Esophagus muscularis mucosa (tissue), 4 donors: Measurements from ENCODE around the gene MPO. TPM values are rescaled to one million over a fixed set of nuclear protein-coding genes. Genes with fewer than 3 reads are reported as not detected.

Source experiments
- DNase-seq: peaks from one replicate; pipeline ENCODE4 v3.0.0-alpha.2; 2017; ENCODE audit errors: extremely low spot score
- H3K27ac ChIP-seq, 4 donors: fragments of 200-600 bp; sonication (generic); replicated peaks in 1 of 4; 1 replicate in 3 of 4; 2 replicates in 1 of 4; pipeline ENCODE4 v1.5.1; 2016 to 2019; ENCODE audit warnings: mild to moderate bottlenecking in 1 of 4
- H3K27me3 ChIP-seq, 4 donors: fragments of 200-600 bp; sonication (generic); one replicate each; pipeline versions ENCODE4 v1.5.1 to v1.6.0; 2016 to 2019
- H3K36me3 ChIP-seq, 4 donors: fragments of 200-600 bp; sonication (generic); one replicate each; pipeline ENCODE4 v1.5.1; 2016 to 2019
- H3K4me1 ChIP-seq, 4 donors: fragments of 200-600 bp; sonication (generic); one replicate each; pipeline ENCODE4 v1.5.1; 2016 to 2019
- H3K4me3 ChIP-seq, 4 donors: fragments of 200-600 bp; sonication (generic); 1 replicate in 2 of 4; 2 replicates in 2 of 4; pipeline ENCODE4 v1.5.1; 2016 to 2019; ENCODE audit warnings: mild to moderate bottlenecking in 4 of 4, moderate library complexity in 1 of 4
- H3K9me3 ChIP-seq, 4 donors: fragments of 200-600 bp; sonication (generic); 1 replicate in 3 of 4; 2 replicates in 1 of 4; pipeline ENCODE4 v1.5.1; 2016 to 2019
- EP300 ChIP-seq: sonication (generic); formaldehyde crosslinking; IDR thresholded peaks from one replicate; pipeline ENCODE4 v1.6.1; 2017; ENCODE audit warnings: antibody characterized with exemption
- POLR2A ChIP-seq: fragments of 450-650 bp; IDR thresholded peaks from one replicate; pipeline ENCODE4 v1.6.1; 2017; ENCODE audit warnings: antibody characterized with exemption, moderate library complexity, mild to moderate bottlenecking, low read depth
- POLR2AphosphoS5 ChIP-seq, 2 donors: sonication (generic); formaldehyde crosslinking; IDR thresholded peaks; one replicate each; pipeline ENCODE4 v1.6.1; 2017; ENCODE audit warnings: antibody characterized with exemption in 2 of 2
- WGBS: methylation state at CpG from one replicate; pipeline ENCODE4 v1.1.5; 2018; 5-methylcytosine and 5-hydroxymethylcytosine counted together
- intact Hi-C: fragments of 100-400 bp; cut with DNase I; formaldehyde crosslinking; loops from one replicate; pipeline ENCODE4 v1.15.1; 2023
- total RNA-seq, 4 donors: library from RNA; depleted of rRNA; stranded (reverse); fragments of >200 nt; gene quantifications; one replicate each; pipeline versions ENCODE4 v1.1.0 to v1.2.1, GENCODE V29; 2016
- TF ChIP-seq, protein P1 (sequence below), 3 experiments: fragments of 200-600 bp in 2 of 3; fragments of 450-650 bp in 1 of 3; sonication (generic) in 2 of 3; IDR thresholded peaks; one replicate each; pipeline ENCODE4 v1.5.1; 2017 to 2019; ENCODE audit warnings: antibody characterized with exemption in 3 of 3, mild to moderate bottlenecking in 2 of 3, moderate library complexity in 1 of 3

MPO gene
- total RNA-seq, 4 donors from 2014 or later: 0.23 to 0.66 TPM; not detected in 2

DNA sequence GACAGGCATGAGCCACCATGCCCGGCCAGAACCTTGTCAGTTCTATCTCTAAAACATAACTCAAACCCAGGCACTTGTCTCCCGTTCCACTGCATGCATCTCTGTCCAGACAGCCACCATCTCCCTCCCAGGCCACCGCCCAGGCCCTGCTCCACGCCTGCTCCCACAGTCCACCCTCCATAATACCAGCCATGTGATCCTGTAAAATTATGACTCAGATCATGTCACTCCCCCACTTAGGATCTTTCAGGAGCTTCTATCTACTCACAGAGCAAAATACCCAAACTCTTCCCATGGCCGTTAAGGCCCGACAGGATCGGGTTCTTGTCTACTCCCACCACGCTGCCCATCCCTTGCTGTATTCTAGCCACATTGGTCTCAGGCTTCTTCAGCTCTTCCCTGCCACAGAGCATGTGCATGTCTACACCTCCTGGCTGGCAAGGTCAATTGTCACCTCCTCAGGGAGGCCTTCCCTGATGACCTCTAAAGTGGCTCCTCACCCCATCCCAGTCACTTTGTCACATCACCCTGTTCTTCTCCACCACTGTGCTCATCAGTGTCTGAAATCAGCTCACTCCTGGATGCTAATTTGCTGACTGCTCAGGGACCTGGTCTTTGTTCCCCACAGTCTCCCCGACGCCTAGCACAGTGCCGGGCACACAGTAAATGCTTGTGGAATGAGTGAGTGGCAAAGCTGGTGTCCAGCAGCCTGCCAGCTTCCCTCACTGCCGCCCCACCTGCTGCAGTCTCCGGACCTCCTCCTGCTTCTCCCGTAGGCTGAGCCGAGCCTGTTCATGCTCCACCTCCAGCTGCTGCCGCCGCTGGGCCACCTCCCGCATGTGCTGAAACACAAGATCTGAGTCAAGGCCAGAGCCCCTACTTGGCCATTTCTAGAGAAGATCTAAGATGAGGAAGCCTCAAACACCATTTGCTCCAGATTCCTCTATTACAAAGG is 41.1 kb upstream of the MPO start:
- intact Hi-C loops: no loop called here
- H3K4me1 ChIP-seq: peaks cover 9 to 35% (median 24%) of the 10 kb centered on the region in 4 donors
- H3K36me3 ChIP-seq: peaks cover 0 to 27% (median 6%) of the 10 kb centered on the region in 4 donors
- H3K27me3 ChIP-seq: peaks cover 0 to 5% (median 0%) of the 10 kb centered on the region in 4 donors
- no peak overlapping the region for H3K27ac ChIP-seq
- no peak for TF ChIP-seq EP300
- TF ChIP-seq POLR2A: no peak
- TF ChIP-seq, protein P1, sequence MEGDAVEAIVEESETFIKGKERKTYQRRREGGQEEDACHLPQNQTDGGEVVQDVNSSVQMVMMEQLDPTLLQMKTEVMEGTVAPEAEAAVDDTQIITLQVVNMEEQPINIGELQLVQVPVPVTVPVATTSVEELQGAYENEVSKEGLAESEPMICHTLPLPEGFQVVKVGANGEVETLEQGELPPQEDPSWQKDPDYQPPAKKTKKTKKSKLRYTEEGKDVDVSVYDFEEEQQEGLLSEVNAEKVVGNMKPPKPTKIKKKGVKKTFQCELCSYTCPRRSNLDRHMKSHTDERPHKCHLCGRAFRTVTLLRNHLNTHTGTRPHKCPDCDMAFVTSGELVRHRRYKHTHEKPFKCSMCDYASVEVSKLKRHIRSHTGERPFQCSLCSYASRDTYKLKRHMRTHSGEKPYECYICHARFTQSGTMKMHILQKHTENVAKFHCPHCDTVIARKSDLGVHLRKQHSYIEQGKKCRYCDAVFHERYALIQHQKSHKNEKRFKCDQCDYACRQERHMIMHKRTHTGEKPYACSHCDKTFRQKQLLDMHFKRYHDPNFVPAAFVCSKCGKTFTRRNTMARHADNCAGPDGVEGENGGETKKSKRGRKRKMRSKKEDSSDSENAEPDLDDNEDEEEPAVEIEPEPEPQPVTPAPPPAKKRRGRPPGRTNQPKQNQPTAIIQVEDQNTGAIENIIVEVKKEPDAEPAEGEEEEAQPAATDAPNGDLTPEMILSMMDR (IDR thresholded peaks at IDR 0.05): no peak
- TF ChIP-seq POLR2AphosphoS5 (IDR thresholded peaks at IDR 0.05): no peak
- WGBS: 89% methylated on average over 17 of the region's 18 CpGs
- no peak overlapping the region for H3K4me3 ChIP-seq
- DNase-seq: no peak
- H3K9me3 ChIP-seq: no peaks in the 10 kb centered on the region

DNA sequence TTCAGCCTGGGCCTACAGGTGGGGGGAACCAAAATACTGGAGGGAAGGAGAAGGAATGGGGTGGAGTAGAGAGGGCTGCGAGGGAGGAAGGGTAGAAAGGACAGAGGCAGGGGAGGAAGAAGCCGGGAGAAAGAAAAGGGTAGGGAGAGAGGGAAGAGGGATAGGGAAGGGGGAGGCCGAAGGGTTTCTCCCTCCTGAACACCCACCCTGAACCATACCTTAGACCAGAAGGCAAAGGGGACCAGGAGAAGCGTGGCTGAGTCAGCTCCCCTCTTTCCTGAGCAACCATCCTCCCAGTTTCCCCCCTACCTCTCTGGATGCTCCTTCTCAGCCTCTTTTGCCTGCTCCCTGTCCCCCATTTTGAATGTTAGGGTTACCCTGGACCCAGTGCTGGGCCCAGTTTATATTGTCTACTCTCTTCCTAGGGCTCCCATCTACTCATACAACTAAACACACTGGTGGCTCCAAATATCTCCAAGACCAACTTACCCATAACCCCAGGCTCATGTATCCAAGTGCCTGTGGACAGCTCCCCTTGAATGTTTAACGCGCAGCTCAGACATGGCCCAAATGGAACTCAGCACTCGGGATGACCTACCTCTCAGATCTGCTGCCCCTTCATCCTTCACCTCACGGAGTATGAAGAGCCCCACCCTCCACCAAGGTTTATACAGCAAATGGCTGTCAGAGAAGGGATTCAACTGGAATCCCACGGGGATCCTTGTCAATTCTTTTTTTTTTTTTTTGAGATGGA is 40.0 kb upstream of the MPO start:
- Histone ChIP-seq H3K9me3 (no peaks in the 10 kb centered on the region), H3K27ac (no peak overlapping the region), H3K36me3 (peaks cover 0 to 37% (median 6%) of the 10 kb centered on the region in 4 donors), H3K4me1 (peaks cover 9 to 34% (median 24%) of the 10 kb centered on the region in 4 donors), H3K4me3 (no peak overlapping the region), H3K27me3 (peaks cover 0 to 5% (median 0%) of the 10 kb centered on the region in 4 donors)
- no peak for TF ChIP-seq POLR2AphosphoS5 (IDR thresholded peaks at IDR 0.05)
- no peak for TF ChIP-seq EP300
- TF ChIP-seq, protein P1 (IDR thresholded peaks at IDR 0.05): no peak
- TF ChIP-seq POLR2A: no peak
- no peak for DNase-seq
- 83% methylated on average over 9 of the region's 9 CpGs for WGBS
- intact Hi-C loops: no loop called here

DNA sequence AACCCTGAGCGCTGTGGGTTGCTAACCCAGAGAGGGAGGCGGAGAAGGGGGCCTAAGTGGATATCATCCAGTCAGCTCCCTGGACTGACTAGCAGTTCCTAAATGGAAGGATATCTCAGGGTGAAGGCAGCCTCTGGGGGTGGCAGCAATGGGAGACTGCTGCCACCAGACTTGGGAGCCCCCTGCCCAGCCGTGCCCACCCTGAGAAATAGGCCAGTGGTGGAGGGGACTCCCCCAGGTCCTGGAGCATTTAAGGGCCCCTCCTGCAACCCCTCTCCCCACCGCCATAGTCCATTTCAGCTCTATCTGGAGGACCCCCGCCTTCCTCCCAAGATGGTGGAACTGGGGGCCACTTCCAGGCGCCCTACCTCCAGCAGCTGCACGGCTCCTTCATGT is 39.4 kb upstream of the MPO start:
- no peak for TF ChIP-seq EP300
- no peak for TF ChIP-seq POLR2AphosphoS5 (IDR thresholded peaks at IDR 0.05)
- TF ChIP-seq, protein P1 (IDR thresholded peaks at IDR 0.05): no peak
- TF ChIP-seq POLR2A: no peak
- WGBS: 95% methylated on average over 7 of the region's 7 CpGs
- H3K4me3 ChIP-seq: no peak overlapping the region
- peaks cover 0 to 42% (median 6%) of the 10 kb centered on the region in 4 donors for H3K36me3 ChIP-seq
- no peak for DNase-seq
- no peaks in the 10 kb centered on the region for H3K9me3 ChIP-seq
- peaks cover 0 to 5% (median 0%) of the 10 kb centered on the region in 4 donors for H3K27me3 ChIP-seq
- intact Hi-C loops: no loop called here
- H3K4me1 ChIP-seq: peaks cover 9 to 28% (median 19%) of the 10 kb centered on the region in 4 donors
- no peak overlapping the region for H3K27ac ChIP-seq

DNA sequence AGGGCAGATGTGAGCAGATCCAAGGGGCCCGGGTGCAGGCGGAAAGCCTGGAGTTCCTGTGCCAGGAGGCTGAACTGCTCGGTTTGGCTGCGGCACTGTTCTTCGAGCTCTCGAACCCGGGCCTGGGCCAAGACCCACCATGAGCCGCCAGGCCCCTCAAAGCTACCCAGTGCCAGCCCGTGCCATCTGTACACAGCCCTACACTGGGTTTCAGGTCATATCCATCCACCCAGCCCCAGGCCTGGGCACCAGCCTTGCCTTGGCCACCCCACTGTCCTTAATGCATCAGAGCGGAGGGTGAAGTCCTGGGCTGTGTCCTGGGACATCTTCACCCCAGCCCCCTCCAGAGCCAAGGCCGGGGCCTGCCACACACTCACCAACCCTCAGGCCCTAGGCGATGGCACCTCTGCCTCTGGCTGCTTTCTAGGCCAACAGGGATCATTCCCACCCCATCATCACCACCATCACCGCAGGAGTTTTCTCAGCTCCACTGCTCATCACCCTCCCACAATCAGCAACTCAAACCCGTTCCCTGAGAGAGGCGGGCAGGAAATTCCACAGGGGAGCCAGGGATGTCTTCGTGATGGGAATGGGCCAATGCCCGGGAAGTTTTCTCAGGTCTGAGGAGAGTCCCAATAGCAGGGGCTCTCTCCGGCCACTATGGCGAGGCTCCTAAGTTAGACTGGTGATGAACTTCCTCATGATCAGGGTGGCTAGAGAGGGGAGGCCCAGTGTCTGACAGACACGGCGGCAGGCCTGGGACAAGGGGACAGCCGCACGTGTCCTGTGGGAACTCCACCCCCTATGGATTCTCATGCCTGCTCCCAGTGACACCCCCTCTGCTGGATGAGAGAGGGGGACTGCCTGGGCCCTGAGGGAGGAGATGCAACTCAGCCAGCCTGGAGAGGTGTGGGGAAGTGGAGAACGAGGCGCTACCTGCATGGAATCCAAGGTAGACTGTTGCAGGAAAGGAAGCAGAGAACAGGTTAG is 38.7 kb upstream of the MPO start:
- Histone ChIP-seq H3K36me3 (peaks cover 0 to 49% (median 6%) of the 10 kb centered on the region in 4 donors), H3K4me3 (no peak overlapping the region), H3K9me3 (no peaks in the 10 kb centered on the region), H3K27me3 (no peaks in the 10 kb centered on the region), H3K27ac (no peak overlapping the region), H3K4me1 (peaks cover 9 to 21% (median 12%) of the 10 kb centered on the region in 4 donors)
- WGBS: 84% methylated on average over 16 of the region's 25 CpGs
- intact Hi-C loops: no loop called here
- DNase-seq: no peak
- TF ChIP-seq, protein P1 (IDR thresholded peaks at IDR 0.05): no peak
- no peak for TF ChIP-seq POLR2A
- no peak for TF ChIP-seq EP300
- TF ChIP-seq POLR2AphosphoS5 (IDR thresholded peaks at IDR 0.05): no peak
